HUES64 (cell line): Measurements from ENCODE around the gene PIGZ.

Source experiments
- H3K27ac ChIP-seq: 2 replicates; pipeline ENCODE4 v1.7.0; 2013; ENCODE audit warnings: low read depth, low read length, inconsistent platforms
- H3K27me3 ChIP-seq: 2 replicates; pipeline ENCODE4 v1.6.1; 2013; ENCODE audit warnings: mild to moderate bottlenecking, low read length; ENCODE audit not compliant: insufficient read depth
- H3K36me3 ChIP-seq: 2 replicates; pipeline ENCODE4 v1.6.1; 2013; ENCODE audit warnings: mild to moderate bottlenecking, low read length; ENCODE audit not compliant: insufficient read depth
- H3K4me1 ChIP-seq: 2 replicates; pipeline ENCODE4 v1.6.1; 2013; ENCODE audit warnings: mild to moderate bottlenecking, low read length, moderate library complexity; ENCODE audit not compliant: insufficient read depth
- H3K4me3 ChIP-seq: 2 replicates; pipeline ENCODE4 v1.5.1; 2013; ENCODE audit warnings: mild to moderate bottlenecking, low read length, moderate library complexity
- H3K9ac ChIP-seq: 2 replicates; pipeline ENCODE4 v1.6.1; 2013; ENCODE audit warnings: mild to moderate bottlenecking, low read depth, low read length
- H3K9me3 ChIP-seq: 2 replicates; pipeline ENCODE4 v1.6.1; 2013; ENCODE audit warnings: low read depth, low read length; ENCODE audit not compliant: insufficient read depth
- WGBS: fragments of 150-250, 120-280 bp; methylation state at CpG from one replicate; pipeline ENCODE4 v1.1.7; 2013; ENCODE audit warnings: missing lambda C conversion rate; 5-methylcytosine and 5-hydroxymethylcytosine counted together

PIGZ gene

DNA sequence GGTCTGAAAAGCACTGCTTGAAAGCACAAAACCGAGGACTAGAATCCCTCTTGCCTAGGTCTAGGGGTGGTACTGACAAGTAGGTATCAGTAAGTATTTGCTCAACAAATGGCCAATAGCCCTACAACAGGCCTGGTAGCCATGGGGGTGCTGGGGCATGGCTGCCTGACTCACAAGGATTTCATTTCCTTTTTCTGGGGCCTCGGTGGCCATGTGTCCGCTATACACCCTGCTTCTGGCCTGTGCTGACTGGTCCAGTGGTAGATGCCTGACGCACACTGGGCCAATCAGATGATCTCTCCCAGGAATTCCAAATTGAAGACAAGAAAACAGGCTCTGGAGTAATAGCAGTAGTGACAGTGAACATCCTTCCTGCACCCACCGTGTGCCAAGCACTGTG lies 31.6 kb upstream of the PIGZ start:
- Histone ChIP-seq H3K4me3 (no peak overlapping the region), H3K27ac (no peak overlapping the region), H3K9me3 (no peaks in the 10 kb centered on the region), H3K27me3 (peaks cover 29% of the 10 kb centered on the region), H3K4me1 (peaks cover 4% of the 10 kb centered on the region; the same call in 1 of the 2 replicates), H3K9ac (no peak overlapping the region), H3K36me3 (no peaks in the 10 kb centered on the region)
- WGBS = 97% methylated on average over 5 of the region's 5 CpGs

DNA sequence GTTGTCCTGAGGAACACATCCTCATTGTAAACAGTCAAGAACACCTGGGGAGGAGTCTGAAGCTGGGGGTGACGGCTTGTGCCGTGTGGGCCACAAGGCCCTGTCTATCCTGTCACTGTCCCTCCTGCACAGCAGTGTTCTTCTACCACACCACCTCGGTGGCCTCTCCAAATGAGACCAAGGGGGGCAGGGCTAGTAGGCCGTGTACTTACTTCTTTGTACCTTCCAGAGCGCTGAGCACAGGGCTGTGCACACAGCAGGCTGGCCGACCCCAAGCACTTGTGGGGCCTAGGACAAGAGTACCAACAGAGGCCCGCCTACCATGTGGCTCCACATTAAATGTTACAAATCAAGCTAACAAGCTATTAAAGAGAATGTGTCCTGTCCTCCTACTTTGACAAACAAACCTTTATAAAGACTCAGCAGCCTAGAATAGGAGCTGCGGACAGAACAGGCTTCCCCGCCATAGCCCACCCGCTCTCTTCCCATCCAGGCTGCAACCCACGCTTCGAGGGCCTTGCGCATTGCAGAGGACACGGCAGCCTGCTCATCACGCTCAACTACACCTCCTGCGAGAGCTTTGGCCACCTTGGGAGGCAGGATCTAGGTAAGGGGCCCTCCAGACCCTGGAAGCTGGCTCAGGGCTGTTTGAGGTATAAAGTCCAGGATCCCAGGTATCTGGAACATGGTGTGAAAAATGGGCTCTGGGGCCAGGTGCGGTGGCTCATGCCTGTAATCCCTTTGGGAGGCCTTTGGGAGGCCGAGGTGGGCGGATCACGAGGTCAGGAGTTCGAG lies 30.5 kb upstream of the PIGZ start:
- no peak overlapping the region for H3K4me3 ChIP-seq
- no peaks in the 10 kb centered on the region for H3K9me3 ChIP-seq
- H3K4me1 ChIP-seq = peaks cover 4% of the 10 kb centered on the region; the same call in 1 of the 2 replicates
- 92% methylated on average over 21 of the region's 21 CpGs for WGBS
- peaks cover 18% of the 10 kb centered on the region for H3K27me3 ChIP-seq
- H3K36me3 ChIP-seq = no peaks in the 10 kb centered on the region
- no peak overlapping the region for H3K9ac ChIP-seq
- H3K27ac ChIP-seq = no peak overlapping the region

GRCh38 chr3:196997311-196997710 lies 28.7 kb upstream of the PIGZ start:
- Histone ChIP-seq H3K9ac (no peak overlapping the region), H3K4me1 (no peaks in the 10 kb centered on the region)

DNA sequence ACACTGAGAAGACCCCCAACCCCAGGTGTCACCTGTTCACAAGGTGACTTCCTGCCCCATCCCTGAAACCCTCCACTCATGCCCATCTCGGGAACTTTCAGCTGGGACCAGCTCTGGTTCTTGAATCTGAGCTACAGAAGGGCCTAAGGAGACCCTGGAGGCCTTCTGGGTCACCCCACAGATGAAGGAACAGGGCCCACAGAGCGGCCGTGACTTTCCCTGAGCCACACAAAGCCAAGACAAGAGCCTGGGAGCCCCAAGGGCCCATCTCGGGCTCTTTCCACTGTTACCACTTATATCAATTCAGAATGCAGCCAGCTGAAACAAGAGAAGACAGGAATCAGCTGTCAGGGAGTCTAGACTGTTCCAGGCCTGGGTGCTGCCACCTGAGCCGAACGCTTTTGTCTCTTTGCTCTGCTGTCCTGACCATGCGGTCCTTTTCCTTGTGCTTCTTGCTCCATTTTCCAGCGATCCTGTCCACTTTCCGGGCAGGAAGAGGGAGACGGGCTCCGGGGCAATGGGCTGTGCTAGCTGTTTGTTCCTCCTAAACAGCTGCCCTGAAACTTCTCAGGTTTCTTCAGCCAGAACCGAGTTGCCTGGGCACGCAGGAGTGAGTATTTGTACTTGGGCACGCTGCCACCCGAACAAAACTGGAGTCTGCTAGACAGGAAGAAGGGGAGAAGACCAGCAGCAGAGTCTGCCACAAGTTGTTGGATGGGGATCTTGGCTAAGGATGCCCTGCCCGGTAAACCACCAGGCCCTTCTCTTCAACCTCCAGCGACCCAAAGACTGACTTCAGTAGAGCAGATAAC lies 28.0 kb upstream of the PIGZ start:
- peaks cover under 1% of the 10 kb centered on the region; the same call in 1 of the 2 replicates for H3K27me3 ChIP-seq
- no peaks in the 10 kb centered on the region for H3K36me3 ChIP-seq
- no peaks in the 10 kb centered on the region for H3K9me3 ChIP-seq
- H3K4me3 ChIP-seq = no peak overlapping the region
- no peak overlapping the region for H3K27ac ChIP-seq
- H3K9ac ChIP-seq = no peak overlapping the region
- H3K4me1 ChIP-seq = no peaks in the 10 kb centered on the region
- 85% methylated on average over 17 of the region's 17 CpGs for WGBS

More at GRCh38 chr3:196997311-196997710, 28.7 kb upstream of the PIGZ start:
- WGBS = 94% methylated on average over 15 of the region's 15 CpGs
- no peak overlapping the region for H3K4me3 ChIP-seq
- no peak overlapping the region for H3K27ac ChIP-seq
- H3K9me3 ChIP-seq = no peaks in the 10 kb centered on the region
- H3K36me3 ChIP-seq = no peaks in the 10 kb centered on the region
- peaks cover 7% of the 10 kb centered on the region for H3K27me3 ChIP-seq

GRCh38 chr3:196995646-196996355 lies 27.2 kb upstream of the PIGZ start:
- Histone ChIP-seq H3K27me3 (no peaks in the 10 kb centered on the region), H3K36me3 (no peaks in the 10 kb centered on the region), H3K4me1 (no peaks in the 10 kb centered on the region), H3K9ac (no peak overlapping the region), H3K27ac (no peak overlapping the region), H3K9me3 (no peaks in the 10 kb centered on the region), H3K4me3 (no peak overlapping the region)
- WGBS = 90% methylated on average over 14 of the region's 14 CpGs

DNA sequence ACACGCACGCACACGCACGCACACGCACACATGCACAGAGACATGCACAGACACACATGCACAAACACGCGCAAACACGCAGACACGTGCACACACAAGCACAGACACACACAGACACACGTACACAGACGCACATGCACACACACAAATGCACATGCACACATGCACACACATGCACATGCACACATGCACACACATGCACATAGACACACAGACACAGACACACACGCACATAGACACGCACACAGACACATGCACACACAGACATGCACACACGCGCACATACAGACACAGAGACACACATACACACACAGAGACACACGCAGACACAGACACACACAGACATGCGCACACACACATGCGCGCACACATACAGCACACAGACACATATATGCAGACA lies 26.4 kb upstream of the PIGZ start:
- WGBS = 94% methylated on average over 19 of the region's 19 CpGs
- no peak overlapping the region for H3K4me3 ChIP-seq
- no peaks in the 10 kb centered on the region for H3K9me3 ChIP-seq
- H3K36me3 ChIP-seq = no peaks in the 10 kb centered on the region
- H3K27ac ChIP-seq = no peak overlapping the region
- H3K27me3 ChIP-seq = no peaks in the 10 kb centered on the region
- no peak overlapping the region for H3K9ac ChIP-seq
- H3K4me1 ChIP-seq = no peaks in the 10 kb centered on the region

- H3K9me3 ChIP-seq = no peaks in the 10 kb centered on the region
- H3K27me3 ChIP-seq = no peaks in the 10 kb centered on the region
- H3K27ac ChIP-seq = no peak overlapping the region
- H3K9ac ChIP-seq = no peak overlapping the region
- H3K36me3 ChIP-seq = no peaks in the 10 kb centered on the region
- H3K4me3 ChIP-seq = no peak overlapping the region
- WGBS = 54% methylated on average over 16 of the region's 16 CpGs
- H3K4me1 ChIP-seq = no peaks in the 10 kb centered on the region
Observed at GRCh38 chr3:196994056-196994455, 25.4 kb upstream of the PIGZ start.

DNA sequence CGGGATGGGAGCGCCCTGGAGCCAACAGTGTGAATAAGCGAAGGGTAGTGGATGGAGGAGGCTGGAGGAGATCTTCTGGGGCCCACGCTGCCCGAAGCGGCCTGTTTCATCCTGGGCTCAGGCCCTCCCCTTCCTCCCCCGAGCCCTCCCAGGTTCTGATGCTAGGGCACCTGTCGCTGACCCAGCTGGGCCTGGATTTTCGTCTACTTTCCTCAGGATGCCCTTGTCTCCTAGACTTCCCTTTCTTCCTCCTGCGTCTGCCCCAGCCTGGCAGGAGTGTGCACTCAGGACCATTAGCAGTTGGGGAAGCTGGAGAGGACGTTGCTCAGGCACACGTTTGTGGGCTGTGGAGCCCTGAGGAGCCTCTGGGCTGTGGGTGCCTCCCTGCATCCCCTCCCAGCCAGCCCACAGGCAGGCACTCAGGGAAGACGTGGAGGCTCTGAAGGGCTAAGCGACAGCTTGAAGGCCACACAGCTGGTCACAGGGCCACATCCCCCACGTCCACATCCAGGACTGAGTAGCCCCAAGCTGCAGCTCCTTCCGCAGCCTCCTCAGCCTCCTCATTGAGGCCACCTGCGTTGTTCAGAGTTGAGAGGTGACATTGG lies 23.9 kb upstream of the PIGZ start:
- Histone ChIP-seq H3K9me3 (no peaks in the 10 kb centered on the region), H3K36me3 (no peaks in the 10 kb centered on the region), H3K4me1 (no peaks in the 10 kb centered on the region), H3K27ac (no peak overlapping the region), H3K27me3 (no peaks in the 10 kb centered on the region), H3K4me3 (no peak overlapping the region), H3K9ac (no peak overlapping the region)
- 94% methylated on average over 17 of the region's 17 CpGs for WGBS

GRCh38 chr3:196991581-196992460 lies 23.2 kb upstream of the PIGZ start:
- Histone ChIP-seq H3K27ac (no peak overlapping the region), H3K36me3 (no peaks in the 10 kb centered on the region), H3K9me3 (no peaks in the 10 kb centered on the region), H3K27me3 (no peaks in the 10 kb centered on the region), H3K4me1 (no peaks in the 10 kb centered on the region), H3K4me3 (no peak overlapping the region), H3K9ac (no peak overlapping the region)
- WGBS = 87% methylated on average over 28 of the region's 28 CpGs

- Histone ChIP-seq H3K4me1 (no peaks in the 10 kb centered on the region), H3K27me3 (no peaks in the 10 kb centered on the region), H3K9me3 (no peaks in the 10 kb centered on the region), H3K27ac (no peak overlapping the region), H3K36me3 (no peaks in the 10 kb centered on the region), H3K9ac (no peak overlapping the region), H3K4me3 (no peak overlapping the region)
- 97% methylated on average over 10 of the region's 10 CpGs for WGBS
Observed at GRCh38 chr3:196990601-196991007, 22.0 kb upstream of the PIGZ start.
